ENCODE data around the gene MGAT5.

Gene MGAT5

DNA sequence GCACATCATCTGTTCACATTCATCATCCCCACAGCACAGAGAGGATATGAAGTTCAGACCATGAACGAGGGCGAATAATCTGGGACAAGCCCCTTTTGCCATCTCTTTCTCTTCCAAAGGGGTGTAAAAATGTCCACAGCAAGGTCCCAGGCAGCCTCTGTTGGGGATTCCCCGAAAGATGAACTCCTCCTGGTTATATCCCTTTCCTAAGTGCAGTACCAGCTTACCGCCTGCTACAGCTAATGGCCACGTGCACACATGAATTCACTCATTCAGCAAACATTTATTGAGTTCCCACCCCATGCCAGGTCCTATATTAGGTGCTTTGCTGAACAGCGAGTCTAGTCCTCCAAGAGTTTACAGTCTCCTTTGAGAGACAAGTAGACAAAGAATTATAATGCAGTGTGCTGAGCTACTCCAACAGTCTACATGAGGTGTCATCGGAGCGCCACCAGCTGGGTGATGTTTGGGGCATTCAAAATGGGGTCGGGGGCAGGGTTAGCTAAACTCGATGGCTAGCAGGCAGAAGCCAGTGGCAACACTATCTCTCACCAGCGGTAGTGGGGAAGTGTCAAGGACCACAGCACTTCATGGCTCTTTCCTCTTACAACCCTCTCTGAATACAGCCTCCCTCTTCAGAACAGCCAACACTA, 236.0 kb downstream of the MGAT5 start:
- no peak for DNase-seq

DNA sequence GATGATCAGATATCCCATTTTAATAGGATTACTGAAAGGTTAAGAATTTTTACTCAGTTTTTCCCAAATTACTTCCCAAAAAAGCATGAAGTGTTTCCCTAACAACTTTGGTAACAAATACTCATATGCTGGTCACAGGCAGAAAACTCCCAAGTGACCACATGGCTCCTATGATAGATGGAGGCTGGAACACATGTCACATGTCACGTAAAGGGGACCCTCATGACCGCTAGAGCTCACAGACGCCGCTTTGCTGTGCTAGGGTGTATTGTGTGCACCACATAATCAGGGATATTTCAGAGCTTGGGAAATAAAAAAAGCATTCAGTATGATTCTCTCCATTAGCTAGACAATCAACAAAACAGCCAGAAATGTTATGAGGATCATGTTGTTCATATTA, 236.7 kb downstream of the MGAT5 start:
- DNase-seq, result no peak

DNA sequence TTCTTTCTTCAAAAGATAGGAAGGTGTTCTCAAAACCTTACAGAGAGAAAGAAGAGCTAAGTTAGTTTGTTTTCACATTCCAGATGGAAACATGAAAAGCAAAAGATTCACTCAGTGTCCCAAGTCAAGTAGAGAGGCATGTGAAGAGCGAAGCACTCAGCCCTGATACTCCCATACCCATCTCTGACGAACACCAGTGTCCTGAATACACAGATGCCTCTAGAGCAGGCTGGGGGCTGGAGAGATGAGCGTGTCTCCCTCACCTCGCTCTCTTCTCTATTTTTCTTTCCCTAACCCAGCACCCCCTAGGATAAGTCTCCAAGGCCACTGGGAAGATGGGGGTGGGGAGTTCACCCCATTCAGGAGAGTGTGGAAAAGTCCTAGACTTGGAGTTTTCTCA, 237.2 kb downstream of the MGAT5 start:
- no peak for DNase-seq

DNA sequence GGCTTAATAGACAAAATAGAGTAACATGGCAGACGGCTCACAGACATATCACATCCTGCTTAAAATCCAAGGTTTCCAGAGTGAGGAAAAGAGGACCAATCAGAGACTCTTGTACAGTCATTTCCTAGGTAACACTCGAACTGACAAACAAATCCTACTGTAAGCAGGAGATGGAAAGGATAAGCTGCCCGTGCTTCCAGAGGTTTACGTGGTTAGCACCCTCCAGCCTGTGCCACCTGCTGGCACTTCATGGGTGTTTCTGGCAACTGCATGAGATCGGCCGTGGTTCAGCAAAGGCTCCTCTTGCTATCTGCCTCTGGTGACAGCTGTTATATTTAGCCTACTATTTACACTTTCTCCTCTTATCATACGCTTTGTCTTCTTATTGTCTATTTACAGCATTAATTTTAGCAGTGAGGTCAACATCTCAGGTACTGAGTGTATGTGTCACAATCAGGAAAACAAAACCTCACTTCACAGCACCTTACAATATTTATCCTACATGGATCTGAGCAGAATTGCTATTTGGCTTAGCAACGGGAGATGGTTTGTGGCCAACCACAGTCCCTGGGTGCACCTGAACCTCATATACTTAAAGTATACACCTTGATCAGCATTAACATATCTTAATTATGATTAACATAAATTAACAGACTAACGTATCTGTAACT, 238.0 kb downstream of the MGAT5 start:
- DNase-seq, result no peak

DNA sequence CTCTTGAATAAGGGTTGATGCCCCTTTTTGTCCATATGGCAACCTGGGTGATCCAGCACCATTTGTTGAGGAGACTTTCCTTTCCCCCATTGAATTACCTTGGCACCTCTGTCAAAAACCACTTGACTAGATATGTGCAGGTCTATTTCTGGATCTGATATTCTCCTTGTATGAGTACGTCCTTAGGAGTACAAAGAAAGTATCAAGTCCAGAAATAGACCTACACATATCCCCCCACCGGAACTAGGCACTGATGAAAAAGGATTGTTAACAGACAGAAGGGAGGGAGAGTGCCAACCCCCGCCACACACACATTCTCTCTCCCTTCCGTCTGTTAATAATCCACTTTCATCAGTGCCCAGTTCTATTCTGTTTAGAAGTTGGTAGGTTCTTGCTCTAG, 239.9 kb downstream of the MGAT5 start:
- no peak for DNase-seq

DNA sequence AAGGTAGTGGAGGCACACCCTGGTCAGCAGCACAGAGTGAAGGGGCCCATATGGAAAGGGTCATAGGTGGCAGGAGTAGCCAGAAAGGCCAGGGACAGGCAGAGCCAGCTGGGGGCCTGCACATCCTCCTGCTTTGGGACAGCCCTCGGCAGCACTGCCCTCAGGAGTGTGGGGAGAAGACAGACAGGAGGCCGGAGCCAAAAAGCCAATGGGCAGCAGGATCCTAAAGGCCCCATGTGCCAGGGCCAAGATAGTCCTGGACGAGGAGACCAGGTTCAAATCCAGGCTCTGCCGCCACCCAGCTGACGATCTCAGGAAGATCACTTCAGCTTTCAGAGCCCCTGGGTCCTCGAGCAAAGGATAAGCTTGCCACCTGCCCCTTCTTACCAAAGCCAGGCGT, 244.8 kb downstream of the MGAT5 start:
- no peak for DNase-seq

DNA sequence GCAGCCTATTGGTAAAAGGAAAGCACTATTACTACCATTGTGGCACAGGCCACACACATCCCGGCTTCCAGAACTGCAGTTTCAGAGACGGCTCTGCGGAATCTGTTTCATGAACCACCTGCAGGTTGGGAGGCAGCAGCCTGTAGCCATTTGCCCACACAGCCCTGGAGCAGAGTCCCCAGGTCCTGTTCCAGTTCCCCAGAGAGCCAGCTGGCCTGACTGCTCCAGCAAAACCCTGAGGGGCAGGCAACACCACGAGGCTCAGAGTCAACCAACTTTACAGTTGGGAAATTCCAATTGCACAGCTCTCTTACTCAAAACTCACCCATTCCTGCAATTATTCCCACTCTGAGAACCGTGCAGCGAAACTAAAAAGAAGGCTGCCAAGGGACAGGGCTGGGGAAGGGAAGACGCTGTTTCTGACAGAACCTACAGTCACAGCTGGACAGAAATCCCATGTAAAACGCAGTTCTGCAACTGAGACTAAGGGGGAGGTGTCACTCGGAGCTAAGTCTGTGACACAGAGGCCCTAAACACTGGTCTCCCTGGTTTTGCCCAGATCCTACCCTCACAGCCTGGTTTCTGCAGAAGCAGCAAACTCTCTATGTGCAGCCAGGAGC, 245.5 kb downstream of the MGAT5 start:
- no peak for DNase-seq

DNA sequence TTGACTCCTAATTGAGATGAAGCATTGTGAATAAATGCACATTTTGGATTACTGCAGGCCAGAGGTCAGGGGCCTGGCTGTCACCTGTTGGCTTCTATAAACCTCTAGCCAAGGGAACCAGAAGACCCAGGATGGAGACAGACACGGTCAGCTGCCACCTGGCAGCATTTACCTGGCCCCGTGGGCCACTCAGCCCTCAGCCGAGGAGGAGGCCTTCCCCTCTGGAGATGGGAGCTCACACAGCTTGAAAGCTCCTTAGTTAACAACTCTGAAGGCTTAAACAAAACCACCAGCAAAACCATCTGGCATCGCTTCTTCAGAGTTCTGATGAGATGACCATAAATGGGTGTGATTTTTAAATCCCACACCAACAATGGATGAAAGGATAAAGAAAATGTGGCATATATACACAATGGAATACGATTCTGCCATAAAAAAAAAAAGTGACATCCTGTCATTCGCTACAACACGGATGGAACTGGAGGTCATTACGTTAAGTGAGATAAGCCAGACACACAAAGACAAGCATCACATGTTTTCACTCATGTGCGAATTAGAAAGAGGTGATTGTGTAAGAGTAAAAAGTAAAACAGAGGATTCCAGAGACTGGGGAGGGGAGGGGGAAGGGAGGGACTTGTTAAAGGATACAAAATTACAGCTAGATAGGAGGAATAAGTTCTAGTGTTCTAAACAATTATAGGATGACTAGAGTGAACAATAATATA, 246.5 kb downstream of the MGAT5 start:
- DNase-seq, result no peak

DNA sequence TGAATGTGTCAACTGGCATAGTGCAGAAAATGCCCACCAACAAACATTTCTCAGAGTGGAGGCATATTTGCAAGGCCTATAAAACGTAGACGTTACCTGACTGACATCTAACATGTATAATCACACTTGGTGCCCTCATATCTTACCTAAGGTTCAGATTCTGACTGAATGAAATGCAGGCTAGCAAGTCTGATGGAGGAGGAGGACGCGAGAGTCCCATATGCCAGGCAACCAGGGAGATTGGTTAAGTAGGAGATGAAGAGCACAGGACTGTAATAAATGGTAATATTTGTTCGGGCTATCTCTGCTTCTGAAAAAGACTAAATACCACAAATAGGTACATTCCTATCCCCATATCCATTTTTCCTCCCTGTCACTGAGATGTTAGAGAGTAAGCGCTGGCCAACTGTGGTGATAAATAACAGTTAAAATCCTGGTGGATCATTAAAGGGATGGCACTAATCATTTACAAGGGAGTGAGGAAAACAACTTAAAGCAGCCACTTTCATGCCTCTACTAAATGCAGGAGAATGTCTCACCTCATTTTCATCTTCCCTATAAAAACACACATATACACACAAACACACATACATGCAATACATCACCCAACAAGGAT, 247.7 kb downstream of the MGAT5 start:
- no peak for DNase-seq

DNA sequence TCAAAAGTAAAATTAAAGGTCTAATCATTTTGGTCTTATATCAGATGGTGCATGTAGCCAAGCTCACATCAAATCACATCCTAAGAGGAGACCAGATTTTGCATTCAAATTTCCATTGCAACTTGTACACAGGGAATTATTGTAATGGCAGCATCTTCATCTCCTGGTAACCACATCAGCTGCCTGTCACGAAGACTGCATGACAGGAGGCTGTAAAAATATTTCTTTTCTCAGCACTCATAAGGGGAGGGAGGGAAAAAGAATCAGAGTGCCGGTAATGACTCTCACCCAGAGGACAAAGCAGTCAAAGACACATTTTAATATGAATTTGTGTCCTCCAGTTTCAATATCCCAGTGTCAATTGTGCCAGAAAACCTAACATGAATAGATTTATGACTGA, 248.2 kb downstream of the MGAT5 start:
- DNase-seq, result no peak

All from stimulated activated naive CD4-positive, alpha-beta T cell treated with Interleukin-2 at 50 U/mL for 16 hours (primary cell).